Ammon's horn (tissue), 1 donor: ENCODE data around the gene EOMES.
"Not testable (repeated sequence)": the region's sequence is repeated elsewhere in the genome, so short reads cannot be mapped to it uniquely, and the experiment has no call there.

Source experiments
- DNase-seq: peaks from one replicate; pipeline ENCODE4 v3.0.0-alpha.2; 2016; ENCODE audit warnings: low spot score

The EOMES gene

DNA sequence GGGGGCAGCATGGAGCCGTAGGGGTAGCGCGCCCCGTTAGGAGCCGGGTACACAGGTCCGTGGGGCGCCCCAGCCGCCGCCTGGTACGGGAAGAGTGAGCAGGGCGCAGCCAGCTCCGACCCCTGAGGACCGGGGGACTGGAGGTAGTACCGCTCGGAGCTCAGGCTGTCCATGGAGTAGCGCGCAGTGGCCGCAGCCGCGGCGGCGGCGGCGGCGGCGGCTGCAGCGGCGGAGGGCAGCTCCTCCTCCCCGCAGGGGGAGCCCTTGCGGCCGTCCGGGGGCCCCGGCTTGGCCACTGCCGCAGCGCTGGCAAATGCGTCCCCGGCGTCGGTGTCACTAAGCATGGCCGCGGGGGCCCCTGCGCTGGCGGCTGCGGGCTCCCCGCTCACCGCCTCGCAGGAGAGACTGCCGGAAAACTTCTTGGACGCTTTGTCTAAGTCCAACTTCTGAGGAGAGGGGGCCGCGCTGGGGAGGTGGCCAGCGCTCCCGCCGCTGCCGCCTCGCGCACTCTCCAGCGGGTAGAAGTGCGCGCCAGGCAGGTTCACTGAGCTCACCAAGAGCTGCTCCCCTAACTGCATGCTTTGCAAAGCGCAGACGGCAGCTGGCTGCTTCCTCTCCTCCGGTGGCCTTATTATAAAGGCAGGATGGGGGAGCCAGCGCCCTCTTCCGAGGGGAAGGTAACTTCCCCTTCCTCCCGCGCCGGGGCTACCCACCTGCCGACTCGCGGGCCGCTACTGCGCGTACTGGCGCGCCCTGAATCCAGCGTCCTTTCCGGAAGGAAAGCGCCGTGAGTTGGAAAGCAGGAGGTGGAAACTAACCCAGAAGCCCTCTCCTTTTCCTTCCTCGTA lies at the start of gene EOMES:
Gene EOMES, minus strand, starts transcription at position 607 of the 848 bp plus-strand sequence. Its CDS starts 29 bp downstream, at position 578.
- DNase-seq: no peak

DNA sequence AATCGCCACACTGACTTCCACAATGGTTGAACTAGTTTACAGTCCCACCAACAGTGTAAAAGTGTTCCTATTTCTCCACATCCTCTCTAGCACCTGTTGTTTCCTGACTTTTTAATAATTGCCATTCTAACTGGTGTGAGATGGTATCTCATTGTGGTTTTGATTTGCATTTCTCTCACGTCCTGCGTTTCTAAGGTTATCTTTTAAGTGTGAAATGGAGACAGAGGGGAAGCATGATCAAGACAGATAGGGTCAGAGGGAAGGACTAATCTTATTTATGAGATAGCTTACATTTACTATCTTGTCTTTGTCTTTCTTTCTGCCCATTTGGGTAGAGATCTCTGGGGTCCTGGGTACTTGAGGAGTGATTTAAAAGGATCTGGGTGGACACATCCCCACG lies 48.3 kb upstream of the EOMES start:
- not testable (repeated sequence) for DNase-seq

DNA sequence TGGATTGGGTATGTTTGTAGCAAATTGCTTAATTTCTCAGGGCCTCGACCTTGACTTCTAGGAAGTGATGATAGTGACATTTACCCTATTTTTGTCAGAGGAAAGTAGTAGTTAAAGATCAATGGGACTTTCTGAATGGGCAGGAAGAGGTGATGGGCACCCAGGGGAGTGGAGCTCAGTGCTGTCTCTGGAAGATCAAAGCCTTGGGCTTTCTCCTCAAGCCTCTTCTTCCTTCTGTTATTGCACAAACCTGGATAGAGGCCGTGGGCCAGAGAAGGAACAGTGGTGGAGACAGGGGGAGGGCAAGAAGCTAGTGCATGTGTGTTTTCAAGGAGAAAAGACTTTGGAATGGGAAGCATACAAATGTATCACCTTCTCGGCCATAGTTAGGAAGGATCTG lies 44.9 kb upstream of the EOMES start:
- no peak for DNase-seq

DNA sequence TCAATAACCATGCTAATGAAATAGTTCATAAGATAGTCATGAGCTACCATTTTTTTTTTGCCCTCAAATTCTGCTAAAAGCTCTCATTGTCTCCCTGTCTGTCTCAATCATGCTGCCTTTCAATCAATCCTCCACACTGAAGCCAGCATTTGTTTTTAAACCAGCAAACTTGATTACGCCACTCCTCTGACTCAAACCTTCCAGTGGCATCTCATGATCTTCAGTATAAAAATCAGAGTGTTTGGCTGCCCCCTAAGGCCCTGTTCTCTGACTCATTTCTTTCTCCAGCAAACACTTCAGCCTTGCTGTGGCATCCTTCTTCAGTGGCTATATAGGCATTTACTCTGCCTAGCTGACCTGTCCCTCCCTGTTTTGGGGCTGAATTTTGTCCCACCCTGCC lies 36.0 kb upstream of the EOMES start:
- no peak for DNase-seq

DNA sequence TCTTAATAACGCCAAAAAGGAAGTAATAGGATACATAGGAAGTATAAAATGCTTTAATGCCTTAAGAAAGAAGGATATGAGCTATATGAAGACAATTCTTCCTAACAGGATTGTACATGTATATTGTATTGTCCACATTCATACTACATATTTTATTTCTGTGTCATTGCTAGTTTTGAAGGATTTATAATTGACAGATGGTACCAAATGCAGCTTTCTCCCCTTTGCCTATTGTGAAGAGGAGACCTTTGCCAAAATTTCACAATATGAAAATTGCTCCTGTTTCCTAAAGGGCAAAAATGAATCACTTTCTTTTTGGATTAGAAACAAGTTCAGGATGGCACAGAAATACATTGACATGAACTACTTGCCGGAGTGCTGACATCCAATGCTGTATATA lies 34.8 kb upstream of the EOMES start:
- no peak for DNase-seq

DNA sequence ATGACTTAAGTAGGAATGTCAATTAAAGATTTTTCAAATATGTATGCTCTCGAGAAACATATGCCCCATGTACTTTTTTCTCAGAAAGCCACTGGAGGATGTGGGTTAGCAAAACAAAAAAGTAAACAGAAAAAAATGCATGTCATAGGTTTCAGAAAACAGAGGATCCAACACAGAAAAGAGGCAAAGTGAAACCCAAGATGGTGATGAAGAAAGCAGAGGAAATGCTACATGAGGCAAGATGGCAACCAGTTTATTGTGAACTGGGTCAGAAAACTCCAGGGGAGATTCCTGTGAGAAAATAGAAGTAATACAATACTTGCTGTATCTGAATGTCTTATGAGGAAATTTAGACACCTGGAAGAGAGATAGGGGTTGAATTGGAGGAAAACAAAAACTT lies 30.8 kb upstream of the EOMES start:
- no peak for DNase-seq

DNA sequence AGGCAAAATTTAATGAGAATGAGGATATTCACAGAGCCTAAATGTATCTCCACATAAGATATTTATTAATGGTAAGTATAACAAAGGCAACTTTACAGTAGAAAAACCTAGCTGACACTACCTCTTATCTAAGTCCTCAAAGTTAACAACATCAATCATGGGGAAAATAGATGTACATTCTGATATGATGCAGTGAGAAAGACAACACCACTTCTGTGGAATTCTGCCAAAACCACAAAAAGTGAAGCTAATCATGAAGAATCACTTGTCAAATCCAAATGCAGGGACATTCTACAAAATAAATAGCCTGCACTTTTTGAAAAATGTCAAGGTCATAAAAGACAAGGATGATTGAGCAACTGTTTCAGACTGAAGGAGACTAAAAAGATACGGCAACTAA lies 27.5 kb upstream of the EOMES start:
- no peak for DNase-seq

DNA sequence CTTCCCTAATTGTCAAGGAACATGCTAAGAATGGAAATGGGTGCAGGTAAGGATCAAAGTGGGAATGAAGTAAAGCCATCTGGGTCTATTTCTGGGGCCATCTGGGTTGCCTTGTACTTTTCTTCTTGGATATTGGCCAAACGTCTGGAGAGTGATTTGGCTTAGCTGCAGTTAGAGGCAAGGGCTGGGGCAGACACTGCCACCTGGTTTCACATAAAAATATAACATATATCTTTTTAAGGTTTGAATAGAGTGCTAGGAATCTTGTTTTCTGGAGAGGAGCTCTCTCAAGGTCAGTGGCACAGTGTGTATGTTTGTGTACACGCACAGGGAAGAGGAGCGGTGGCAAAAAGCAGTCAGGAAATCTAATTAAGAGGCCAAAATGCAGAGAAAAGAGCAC lies 24.7 kb upstream of the EOMES start:
- no peak for DNase-seq

DNA sequence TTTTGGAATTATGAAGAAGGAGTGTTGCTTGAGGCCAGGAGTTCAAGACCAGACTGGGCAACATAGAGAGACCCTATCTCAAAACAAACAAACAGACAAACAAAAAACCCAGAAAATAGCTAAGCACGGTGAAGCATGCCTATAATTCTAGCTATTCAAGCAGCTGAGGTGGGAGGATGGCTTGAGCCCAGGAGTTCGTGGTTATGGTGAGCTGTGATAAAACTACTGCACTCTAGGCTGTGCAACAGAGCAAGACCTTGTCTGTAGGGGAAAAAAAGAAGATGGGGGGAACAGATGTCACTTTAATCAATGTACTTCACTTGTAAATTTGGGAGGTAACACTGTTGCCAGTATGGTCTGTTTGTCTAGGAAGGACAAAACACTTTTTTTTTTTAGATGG lies 18.7 kb upstream of the EOMES start:
- no peak for DNase-seq

DNA sequence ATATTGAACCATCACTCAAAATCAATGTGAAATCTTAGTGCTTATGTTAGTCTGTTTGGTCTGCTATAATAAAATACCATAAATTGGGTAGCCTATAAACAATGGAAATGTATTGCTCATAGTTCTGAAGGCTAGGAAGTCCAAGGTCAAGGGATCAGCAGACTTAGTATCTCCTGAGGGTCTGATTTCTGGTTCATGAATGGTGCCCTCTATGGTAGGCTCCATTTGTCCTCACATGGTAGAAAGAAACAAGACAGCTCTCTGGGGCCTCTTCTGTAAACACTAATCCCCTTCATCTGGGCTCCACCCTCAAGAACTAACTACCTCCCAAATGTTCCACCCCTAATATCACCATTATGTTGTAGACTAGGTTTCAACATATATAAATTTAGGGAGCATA lies 15.0 kb upstream of the EOMES start:
- DNase-seq: no peak

DNA sequence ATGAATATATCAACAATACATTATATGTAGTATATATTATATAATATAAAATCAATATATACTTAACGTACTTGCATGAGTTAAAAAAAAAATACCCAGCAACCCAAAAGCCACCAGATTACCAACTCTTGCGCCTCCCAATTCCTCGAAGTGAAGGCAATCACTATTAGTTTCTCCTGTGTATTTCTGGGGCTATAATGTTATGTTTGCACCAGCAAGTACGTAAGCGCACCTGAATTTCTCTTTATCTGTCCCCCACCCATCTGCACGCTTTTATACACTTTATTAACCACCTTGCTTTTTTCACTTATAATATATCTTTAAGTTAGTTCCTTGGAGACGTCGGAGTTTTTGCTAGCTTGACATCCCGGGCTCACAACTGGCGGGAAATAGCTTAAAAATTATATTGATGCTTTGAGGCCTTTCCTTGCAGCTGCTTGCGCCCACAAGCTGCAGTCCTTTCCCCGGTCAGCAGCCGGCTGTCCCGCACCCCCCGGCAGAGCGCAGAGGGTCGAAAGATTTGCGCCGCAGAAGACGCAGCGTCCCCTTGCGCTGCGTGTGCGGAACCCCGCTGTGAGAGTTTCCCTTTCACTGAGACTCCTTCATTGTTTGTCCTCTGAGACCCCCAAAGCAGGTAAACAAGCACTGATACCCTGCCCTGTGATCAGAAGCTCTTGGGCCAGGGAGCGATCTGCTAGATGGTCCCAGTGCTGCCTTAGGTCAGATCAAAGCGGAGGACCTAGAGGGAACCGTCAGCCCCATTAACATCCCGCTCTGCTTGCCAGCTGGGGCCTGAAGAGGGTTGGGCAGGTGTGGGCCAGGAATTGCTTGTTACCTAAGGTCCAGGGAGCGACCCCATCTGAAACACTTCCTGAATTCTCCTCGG lies 8.9 kb upstream of the EOMES start:
- DNase-seq: no peak

DNA sequence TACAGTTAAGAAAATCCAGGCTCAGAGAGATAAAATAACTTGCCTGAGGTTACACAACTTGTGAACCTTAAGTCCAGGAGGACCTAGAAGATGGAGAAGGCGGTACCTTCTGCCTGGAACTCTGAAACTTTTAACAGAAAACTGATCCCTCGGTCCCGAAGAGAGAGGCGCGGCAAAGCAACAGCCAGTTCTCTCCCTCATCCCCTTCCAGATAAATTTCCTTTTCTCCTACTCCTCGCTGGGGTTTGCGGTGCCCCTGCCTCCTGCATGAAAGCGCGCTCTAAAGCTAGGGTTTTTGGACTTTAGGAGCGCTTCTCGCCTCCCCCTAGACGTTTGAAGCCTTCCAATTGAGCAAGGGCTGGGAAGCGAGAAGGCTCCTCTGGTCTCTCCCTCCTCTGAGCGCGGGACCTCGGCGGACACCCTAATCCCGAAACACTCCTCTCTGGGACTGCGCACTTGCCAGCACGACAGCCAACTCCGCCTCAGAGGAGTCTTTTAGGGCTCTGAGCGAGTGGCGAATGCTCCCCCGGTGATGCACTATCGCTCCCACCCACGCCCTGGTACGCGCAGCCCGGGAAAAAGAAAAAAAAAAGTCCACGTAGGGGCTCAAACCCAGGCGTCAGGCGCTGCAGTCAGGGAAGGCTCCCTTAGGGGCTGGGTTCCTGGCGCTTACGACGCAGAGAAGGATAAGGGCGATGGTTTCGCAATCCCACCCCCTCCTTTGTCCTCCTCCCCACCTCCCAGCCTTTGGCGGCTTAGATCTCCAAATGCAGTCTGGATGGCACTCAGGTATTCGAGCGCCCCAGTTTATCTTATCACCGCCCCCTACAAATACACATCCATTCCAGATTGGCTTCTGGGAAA lies 7.9 kb upstream of the EOMES start:
- DNase-seq: no peak

DNA sequence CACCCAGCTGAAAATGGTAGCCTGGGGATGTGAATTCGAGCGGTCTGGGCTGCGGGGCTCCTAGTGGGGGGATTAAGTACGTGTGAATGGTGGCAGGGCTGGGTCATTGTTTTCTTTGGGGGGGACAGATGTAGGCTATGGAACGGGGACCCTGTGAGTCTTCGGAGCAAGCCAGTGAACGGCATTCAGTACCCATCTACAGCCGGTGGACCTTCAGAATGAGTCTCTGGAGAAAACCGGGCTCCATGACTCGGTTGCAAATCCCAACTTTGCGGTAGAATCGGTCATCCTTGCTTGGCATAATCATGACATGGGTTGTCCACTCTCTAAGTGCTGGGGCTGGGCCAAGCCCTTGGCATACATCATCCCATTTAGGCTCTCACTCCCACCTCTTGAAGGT lies 7.2 kb upstream of the EOMES start:
- DNase-seq: no peak

DNA sequence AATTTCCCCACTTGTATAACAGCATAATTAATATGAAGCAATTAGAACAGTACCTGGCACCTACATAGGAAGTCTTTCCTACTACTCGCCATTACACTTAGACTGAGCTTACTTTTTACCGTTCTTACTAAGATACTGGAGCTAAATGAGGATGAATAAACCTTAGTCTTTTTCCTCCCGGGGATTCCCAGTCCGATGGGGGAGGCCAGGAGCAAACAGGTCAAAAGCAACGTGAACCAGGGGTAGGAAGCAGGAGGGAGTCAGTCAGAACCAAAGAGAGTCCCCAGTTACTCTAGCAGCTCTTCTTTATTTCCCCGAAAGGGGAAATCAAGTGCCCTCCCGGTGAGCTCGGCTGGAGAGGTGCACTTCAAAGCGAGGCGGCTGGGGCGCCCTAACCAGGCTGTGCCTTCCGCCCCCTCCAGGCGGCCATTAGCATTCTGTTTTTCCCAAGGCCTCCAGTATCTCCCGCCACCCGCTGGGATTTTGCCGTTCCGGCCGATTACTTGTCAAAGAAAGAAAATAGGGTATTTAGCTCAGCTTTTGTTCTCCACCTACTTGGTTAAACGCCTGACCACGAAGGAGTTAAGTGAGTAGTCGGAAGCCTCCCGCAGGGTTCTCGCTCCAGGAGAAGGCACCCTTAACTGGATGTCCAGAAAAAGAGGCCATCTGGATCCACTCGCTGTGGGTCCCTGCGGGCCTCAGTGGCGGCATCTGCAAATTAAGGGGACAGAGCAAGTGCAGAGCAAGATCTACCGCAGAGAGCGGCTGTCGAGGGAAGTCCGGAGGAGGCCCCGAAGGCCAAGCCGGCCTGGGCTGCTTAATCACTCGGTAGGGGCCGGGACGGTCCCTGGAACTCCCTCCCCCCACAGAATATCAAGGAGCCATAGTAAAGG lies 6.3 kb upstream of the EOMES start:
- DNase-seq: no peak

DNA sequence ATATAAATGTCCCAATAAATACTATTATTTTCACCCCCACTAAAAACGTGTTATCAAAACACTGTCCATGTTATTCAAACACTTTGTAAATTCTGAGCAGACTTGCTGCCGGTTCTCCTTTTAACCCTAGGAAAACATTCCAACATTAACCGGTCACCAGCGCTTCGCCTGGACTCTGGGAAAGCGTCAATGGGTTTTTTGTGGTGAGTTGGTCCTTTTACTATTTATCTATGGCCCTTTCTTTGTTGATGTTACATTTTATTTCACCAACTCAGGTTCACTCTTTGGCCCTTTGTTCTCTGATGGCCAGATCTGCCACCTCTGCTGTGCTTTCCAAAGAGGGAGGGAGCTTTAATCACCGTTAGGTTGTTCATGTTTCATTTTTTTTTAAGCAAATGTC lies 4.1 kb upstream of the EOMES start:
- no peak for DNase-seq

DNA sequence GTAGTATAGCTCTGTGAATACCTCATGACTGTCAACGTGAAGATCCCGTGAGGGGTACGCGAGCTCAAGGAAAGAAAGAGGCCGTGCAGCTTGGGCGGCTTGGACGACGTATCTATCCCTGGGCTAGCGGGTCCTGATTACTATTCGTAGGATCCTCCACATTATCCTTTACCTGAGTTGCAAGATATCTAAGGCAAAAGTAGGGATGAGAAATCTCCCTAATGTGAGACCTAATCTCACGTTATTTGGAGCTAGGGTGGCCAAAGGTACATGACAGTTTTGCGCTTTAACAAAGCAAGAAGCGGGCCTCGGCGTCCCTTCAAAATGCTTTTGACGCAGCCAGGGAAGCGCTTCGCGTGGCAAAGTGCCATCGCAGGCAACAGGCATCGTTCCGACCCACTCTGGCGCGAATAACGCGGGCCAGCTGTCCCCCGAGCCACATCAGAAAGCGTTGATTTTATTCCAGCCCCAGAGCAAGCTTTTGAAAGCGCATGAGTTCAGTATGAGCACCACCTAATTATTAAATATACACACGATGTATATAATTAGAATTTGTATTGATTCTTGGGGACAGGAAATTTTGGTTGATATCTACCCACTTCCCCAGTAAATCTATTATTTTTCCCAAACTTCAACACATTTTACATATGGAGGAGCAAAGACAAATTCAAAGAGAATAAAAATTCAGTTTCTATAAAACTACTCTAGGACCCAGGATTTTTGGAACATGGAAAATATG lies 2.5 kb upstream of the EOMES start:
- no peak for DNase-seq

DNA sequence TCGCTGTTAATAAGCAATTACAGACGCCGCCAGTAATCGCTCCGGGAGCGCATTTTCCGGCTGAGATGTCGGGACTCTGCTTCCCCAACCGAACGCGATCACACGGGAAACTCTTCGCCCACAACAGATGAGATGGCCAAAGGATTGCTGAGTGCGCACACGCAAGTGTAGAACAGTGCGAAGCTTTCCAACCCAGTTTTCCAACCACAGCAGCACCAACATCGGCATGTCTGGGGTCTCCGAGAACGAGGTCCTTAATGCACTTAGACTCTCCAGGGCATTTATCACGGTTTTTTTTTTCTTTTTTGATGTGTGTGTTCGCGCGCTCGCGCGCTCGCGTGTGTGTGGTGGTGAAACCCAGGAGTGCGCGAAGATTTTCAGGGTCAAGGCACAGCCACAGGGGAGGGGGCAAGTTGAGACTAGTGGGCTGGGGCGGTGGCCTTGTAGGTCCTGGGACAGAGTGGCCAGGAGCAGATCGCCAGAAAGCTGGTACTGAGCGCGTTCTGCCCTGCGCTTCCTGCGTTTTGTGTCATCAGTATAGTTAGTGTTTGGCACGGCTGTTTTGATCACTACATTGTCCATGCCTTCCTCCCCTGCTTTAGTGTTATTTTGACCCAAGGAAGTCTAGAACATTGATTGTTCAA lies 1.8 kb upstream of the EOMES start:
- DNase-seq: no peak

DNA sequence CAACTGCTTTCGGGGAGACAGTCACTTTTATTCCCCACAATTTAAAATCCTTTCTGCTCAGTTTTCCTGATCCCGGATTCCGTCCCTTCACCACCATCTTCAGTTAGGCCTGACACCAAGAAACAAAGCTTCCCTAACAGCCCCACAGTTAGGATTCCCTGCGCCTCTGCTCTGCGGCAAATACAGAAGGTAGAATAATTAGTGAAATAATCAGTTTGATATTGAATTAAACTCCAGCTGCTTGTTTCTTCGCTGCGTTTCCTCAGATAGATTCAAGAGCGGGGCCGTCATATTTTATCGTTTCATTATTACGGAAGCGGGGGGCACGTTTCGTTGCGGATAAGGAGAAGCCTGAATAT lies 1.3 kb upstream of the EOMES start:
- no peak for DNase-seq

DNA sequence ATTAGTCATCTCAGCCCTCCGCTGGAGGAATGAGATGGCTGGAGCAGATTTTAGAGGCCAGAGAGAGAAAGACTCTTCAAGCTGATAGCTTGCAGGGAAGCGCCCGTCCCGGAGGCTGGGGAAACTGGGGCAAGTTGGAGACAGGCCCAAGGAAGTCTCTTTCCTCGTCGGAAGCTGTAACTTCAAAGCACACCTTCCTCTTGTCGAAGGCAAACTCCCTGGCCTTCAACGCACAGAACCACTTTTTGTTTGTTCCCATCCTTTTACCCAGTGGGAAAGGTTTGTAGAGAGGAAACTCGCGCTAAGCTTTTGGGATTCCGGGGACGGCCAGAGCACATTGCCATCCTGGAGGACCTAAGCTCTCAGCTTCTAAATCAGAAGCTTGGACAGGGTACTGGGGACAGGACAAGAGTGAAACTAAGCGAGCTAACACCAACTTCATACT lies 900 bp upstream of the EOMES start:
- no peak for DNase-seq
